Measurements from ENCODE around the gene FRMD8. TPM values are rescaled to one million over a fixed set of nuclear protein-coding genes. Genes with fewer than 3 reads are reported as not detected.
A peak's percentile ranks its signal among the peaks of the same experiment; 100 is the strongest.

The FRMD8 gene
- total RNA-seq, 5 donors from 2014 or later (not counting 1 experiment from before 2014, with no cell fraction given) = 35.6 to 79.1 (median 77.8) TPM

DNA sequence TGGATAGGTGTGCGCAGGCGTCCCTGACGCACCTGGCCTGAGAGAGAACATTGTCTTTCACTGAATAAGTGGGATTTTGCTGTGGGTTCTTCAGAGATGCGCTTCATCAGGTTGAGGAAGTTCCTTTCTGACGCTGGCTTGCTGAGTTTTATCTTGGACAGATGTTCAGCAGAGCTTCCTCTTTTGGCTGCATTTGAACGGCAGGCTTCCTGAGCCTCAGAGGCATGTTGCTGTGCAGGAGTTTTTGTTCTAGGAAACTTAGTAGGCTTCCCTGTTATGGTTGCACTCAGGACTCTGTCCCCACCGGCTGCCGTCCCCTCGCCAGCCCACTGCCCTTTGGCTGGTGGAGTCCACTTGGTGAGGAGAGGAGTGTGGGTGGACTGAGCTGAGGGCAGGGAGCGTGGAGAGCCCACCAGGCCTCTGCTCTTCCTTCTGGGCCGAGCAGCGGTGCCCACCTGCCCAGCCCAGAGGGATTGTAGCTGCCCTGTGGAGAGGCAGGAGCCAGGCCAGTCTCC lies 17.2 kb downstream of the FRMD8 start:
- H3K27ac ChIP-seq (ENCODE audit: low read length) = no peak overlapping the region
- 62% methylated on average over 10 of the region's 12 CpGs for WGBS (ENCODE audit: insufficient coverage)
- H3K36me3 Mint-ChIP-seq = peaks cover 7% of the 10 kb centered on the region
- H3K9me3 ChIP-seq = no peaks in the 10 kb centered on the region
- H3K4me1 ChIP-seq (ENCODE audit: control insufficient read depth in 1 of 2, extremely low read depth in 1 of 2, insufficient read depth in 2 of 2, low read length in 2 of 2) = peaks cover 3 to 9% of the 10 kb centered on the region in 2 experiments
- peak overlapping the region; percentile 19 to 75 for H3K27ac Mint-ChIP-seq
- H3K9me3 Mint-ChIP-seq = no peaks in the 10 kb centered on the region
- ChIA-PET CTCF (interaction anchor here in 1 of 2 donors (0.6 kb wide), 1 partner anchor 493 kb away, joined by 4 read pairs; no protein-coding TSS in a partner anchor), POLR2A (no interaction called here)
- H3K27me3 Mint-ChIP-seq = no peaks in the 10 kb centered on the region
- no peak for DNase-seq
- peaks cover 24 to 64% of the 10 kb centered on the region in 2 donors for H3K36me3 ChIP-seq (ENCODE audit: control insufficient read depth in 2 of 2, extremely low read depth in 1 of 2, insufficient read depth in 1 of 2, low read length in 1 of 2)
- H3K4me1 Mint-ChIP-seq = peaks cover 0 to 9% (median 4%) of the 10 kb centered on the region in 3 donors
- ATAC-seq (replicated peaks in 1 of 4) = peak in 2 of 4 experiments; percentile 27 to 57
- no peaks in the 10 kb centered on the region for H3K27me3 ChIP-seq (replicated peaks in 1 of 2; ENCODE audit: control insufficient read depth in 2 of 2, extremely low read depth in 1 of 2, insufficient read depth in 2 of 2, low read length in 1 of 2)
- H3K4me3 Mint-ChIP-seq = no peak overlapping the region
- H3K4me3 ChIP-seq (ENCODE audit: control insufficient read depth in 1 of 2, extremely low read depth in 1 of 2, low read length in 1 of 2) = no peak overlapping the region

DNA sequence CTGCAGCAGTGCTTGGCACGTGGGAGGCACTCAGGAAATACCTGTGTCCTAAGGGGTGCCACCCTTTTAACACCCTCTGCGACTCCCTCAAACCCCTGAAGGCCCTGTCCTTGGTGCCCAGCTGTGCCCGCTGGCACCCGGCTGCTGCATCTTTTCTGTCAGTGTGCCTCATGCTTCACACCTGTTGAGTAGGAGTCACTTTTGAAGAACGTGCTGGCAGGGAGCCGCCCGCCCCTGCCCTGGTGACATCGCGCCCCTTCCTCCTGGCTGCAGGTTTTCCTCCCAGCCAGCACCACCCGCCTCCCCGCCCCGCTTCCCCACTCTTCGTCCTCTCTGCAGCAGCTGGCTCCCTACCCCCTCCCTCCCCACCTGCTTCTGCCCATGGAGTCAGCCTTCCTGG lies 17.8 kb downstream of the FRMD8 start:
- DNase-seq = no peak
- H3K36me3 Mint-ChIP-seq = peaks cover 12% of the 10 kb centered on the region
- peaks cover 0 to 9% (median 4%) of the 10 kb centered on the region in 3 donors for H3K4me1 Mint-ChIP-seq
- Histone ChIP-seq H3K9me3 (no peaks in the 10 kb centered on the region), H3K27me3 (replicated peaks in 1 of 2; ENCODE audit: control insufficient read depth in 2 of 2, extremely low read depth in 1 of 2, insufficient read depth in 2 of 2, low read length in 1 of 2) (no peaks in the 10 kb centered on the region), H3K36me3 (ENCODE audit: control insufficient read depth in 2 of 2, extremely low read depth in 1 of 2, insufficient read depth in 1 of 2, low read length in 1 of 2) (peaks cover 23 to 67% of the 10 kb centered on the region in 2 donors), H3K4me3 (ENCODE audit: control insufficient read depth in 1 of 2, extremely low read depth in 1 of 2, low read length in 1 of 2) (no peak overlapping the region), H3K27ac (ENCODE audit: low read length) (no peak overlapping the region), H3K4me1 (ENCODE audit: control insufficient read depth in 1 of 2, extremely low read depth in 1 of 2, insufficient read depth in 2 of 2, low read length in 2 of 2) (peaks cover 3 to 9% of the 10 kb centered on the region in 2 experiments)
- CTCF ChIA-PET = no interaction called here
- POLR2A ChIA-PET = no interaction called here
- no peak for ATAC-seq (replicated peaks in 1 of 4)
- peak overlapping the region in 1 of 2 donors; percentile 39 for H3K27ac Mint-ChIP-seq
- no peak overlapping the region for H3K4me3 Mint-ChIP-seq
- no peaks in the 10 kb centered on the region for H3K27me3 Mint-ChIP-seq
- H3K9me3 Mint-ChIP-seq = no peaks in the 10 kb centered on the region
- 74% methylated on average over 13 of the region's 13 CpGs for WGBS (ENCODE audit: insufficient coverage)

DNA sequence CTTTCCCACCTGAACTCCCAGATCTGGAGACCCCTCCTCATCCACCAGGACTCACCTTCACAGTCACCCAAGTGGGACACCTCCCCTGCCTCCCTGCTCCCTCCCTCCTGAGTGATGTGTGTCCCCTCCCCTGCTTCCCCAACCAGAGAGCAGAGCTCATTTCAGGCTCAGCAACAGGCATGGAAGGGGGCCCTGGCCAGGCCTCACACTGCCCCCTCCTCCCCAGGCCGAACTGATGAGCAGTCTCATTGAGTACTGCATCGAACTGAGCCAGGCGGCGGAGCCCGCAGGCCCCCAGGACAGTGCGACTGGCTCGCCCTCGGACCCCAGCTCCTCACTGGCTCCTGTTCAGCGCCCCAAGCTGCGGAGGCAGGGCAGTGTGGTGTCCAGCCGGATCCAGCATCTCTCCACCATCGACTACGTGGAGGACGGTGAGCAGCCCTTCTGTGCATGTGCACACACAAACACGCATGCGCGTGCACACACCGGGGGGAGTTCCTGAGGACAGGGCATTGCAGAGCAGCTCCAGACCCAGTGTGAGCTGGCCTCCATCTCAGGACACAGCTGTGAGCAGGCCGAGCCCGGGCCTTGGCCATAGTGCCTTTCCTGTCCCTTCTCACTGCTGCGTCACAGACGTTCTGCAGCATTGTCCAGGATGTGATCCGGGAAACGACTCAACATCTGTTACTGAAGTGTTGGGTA lies 18.4 kb downstream of the FRMD8 start:
- H3K9me3 Mint-ChIP-seq = no peaks in the 10 kb centered on the region
- POLR2A ChIA-PET = interaction anchor here in 1 of 2 donors (0.5 kb wide), 1 partner anchor 87 kb away, joined by 3 read pairs; no protein-coding TSS in a partner anchor
- H3K27ac Mint-ChIP-seq = no peak overlapping the region
- H3K36me3 Mint-ChIP-seq = peaks cover 14% of the 10 kb centered on the region
- H3K27me3 Mint-ChIP-seq = no peaks in the 10 kb centered on the region
- Histone ChIP-seq H3K4me1 (ENCODE audit: control insufficient read depth in 1 of 2, extremely low read depth in 1 of 2, insufficient read depth in 2 of 2, low read length in 2 of 2) (peaks cover 3 to 9% of the 10 kb centered on the region in 2 experiments), H3K27ac (ENCODE audit: low read length) (no peak overlapping the region), H3K36me3 (ENCODE audit: control insufficient read depth in 2 of 2, extremely low read depth in 1 of 2, insufficient read depth in 1 of 2, low read length in 1 of 2) (peaks cover 21 to 67% of the 10 kb centered on the region in 2 donors), H3K4me3 (ENCODE audit: control insufficient read depth in 1 of 2, extremely low read depth in 1 of 2, low read length in 1 of 2) (no peak overlapping the region), H3K9me3 (no peaks in the 10 kb centered on the region), H3K27me3 (replicated peaks in 1 of 2; ENCODE audit: control insufficient read depth in 2 of 2, extremely low read depth in 1 of 2, insufficient read depth in 2 of 2, low read length in 1 of 2) (no peaks in the 10 kb centered on the region)
- CTCF ChIA-PET = no interaction called here
- H3K4me3 Mint-ChIP-seq = no peak overlapping the region
- DNase-seq (no peak), ATAC-seq (replicated peaks in 1 of 4) (no peak)
- WGBS (ENCODE audit: insufficient coverage) = 93% methylated on average over 20 of the region's 24 CpGs
- peaks cover 0 to 9% (median 4%) of the 10 kb centered on the region in 3 donors for H3K4me1 Mint-ChIP-seq

DNA sequence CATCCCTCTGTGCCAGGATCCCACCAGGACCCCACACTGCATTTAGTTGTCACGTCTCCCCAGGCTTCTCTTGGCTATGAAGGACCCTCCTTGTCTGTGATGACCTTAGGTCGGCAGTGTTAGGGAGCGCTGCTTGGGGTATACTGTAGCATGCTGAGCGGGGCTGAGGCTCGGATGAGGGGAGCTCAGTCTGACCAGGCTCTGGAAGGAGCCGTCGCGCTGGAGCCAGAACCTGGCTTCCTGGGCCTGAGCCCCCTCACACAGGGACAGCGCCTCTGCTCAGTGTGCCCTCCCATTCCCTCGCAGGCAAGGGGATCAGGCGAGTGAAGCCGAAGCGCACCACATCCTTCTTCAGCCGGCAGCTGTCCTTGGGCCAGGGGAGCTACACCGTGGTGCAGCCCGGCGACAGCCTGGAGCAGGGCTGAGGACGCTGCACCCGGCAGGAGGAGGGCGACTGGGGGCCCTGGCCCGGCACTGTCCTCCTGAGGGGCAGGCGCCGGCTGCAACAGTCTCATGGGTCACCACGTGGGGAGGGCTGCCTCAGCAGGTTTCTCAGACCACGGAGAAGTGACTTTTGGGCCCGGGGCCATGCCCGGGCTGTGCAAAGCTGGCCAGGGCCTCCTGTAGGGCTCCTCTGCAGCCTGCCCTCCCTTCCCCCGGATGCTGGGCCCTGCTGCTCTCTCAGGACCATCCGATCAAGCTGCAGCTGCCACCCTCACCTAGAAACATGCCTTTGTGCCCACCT lies 24.7 kb downstream of the FRMD8 start:
- no peak overlapping the region for H3K27ac ChIP-seq (ENCODE audit: low read length)
- ATAC-seq (replicated peaks in 1 of 4) = no peak
- peaks cover 8 to 12% (median 9%) of the 10 kb centered on the region in 3 donors for H3K4me1 Mint-ChIP-seq
- no peaks in the 10 kb centered on the region for H3K27me3 Mint-ChIP-seq
- peak in 1 of 35 experiments; percentile 1 for DNase-seq
- no peak overlapping the region for H3K4me3 Mint-ChIP-seq
- H3K4me3 ChIP-seq (ENCODE audit: control insufficient read depth in 1 of 2, extremely low read depth in 1 of 2, low read length in 1 of 2) = no peak overlapping the region
- no peak overlapping the region for H3K27ac Mint-ChIP-seq
- H3K27me3 ChIP-seq (replicated peaks in 1 of 2; ENCODE audit: control insufficient read depth in 2 of 2, extremely low read depth in 1 of 2, insufficient read depth in 2 of 2, low read length in 1 of 2) = no peaks in the 10 kb centered on the region
- H3K4me1 ChIP-seq (ENCODE audit: control insufficient read depth in 1 of 2, extremely low read depth in 1 of 2, insufficient read depth in 2 of 2, low read length in 2 of 2) = peaks cover 2 to 9% of the 10 kb centered on the region in 2 experiments
- POLR2A ChIA-PET = interaction anchor here in 1 of 2 donors (0.9 kb wide), 1 partner anchor 13 kb away, joined by 3 read pairs; no protein-coding TSS in a partner anchor
- H3K36me3 Mint-ChIP-seq = peaks cover 18% of the 10 kb centered on the region
- H3K9me3 ChIP-seq = no peaks in the 10 kb centered on the region
- peaks cover 16 to 47% of the 10 kb centered on the region in 2 donors for H3K36me3 ChIP-seq (ENCODE audit: control insufficient read depth in 2 of 2, extremely low read depth in 1 of 2, insufficient read depth in 1 of 2, low read length in 1 of 2)
- H3K9me3 Mint-ChIP-seq = no peaks in the 10 kb centered on the region
- WGBS (ENCODE audit: insufficient coverage) = 93% methylated on average over 27 of the region's 29 CpGs
- CTCF ChIA-PET = no interaction called here

DNA sequence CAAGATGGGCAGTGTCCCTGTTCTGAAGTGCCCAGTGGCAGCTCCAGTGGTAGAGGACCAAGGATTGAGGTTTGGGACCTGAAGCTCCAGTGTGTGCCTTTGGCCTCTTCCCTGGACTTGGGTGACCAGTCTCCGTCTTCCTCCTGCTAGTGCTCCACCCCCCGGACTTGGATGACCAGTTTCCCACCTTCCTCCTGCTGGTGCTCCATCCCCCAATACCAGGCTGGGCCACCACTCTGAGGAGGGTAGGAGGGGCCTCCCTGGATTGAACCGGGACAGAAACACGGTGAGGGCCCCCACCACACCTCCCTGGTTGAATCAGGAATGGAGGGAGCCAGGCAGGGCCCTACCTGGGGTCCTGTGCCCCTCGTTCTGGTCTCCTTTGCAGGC lies 25.2 kb downstream of the FRMD8 start:
- ATAC-seq (replicated peaks in 1 of 4) (no peak), DNase-seq (peak in 1 of 35 experiments; percentile 2)
- no peaks in the 10 kb centered on the region for H3K27me3 Mint-ChIP-seq
- ChIA-PET CTCF (no interaction called here), POLR2A (no interaction called here)
- peaks cover 18% of the 10 kb centered on the region for H3K36me3 Mint-ChIP-seq
- no peak overlapping the region for H3K4me3 ChIP-seq (ENCODE audit: control insufficient read depth in 1 of 2, extremely low read depth in 1 of 2, low read length in 1 of 2)
- no peak overlapping the region for H3K27ac ChIP-seq (ENCODE audit: low read length)
- peaks cover 13 to 18% (median 15%) of the 10 kb centered on the region in 3 donors for H3K4me1 Mint-ChIP-seq
- no peaks in the 10 kb centered on the region for H3K9me3 Mint-ChIP-seq
- H3K27me3 ChIP-seq (replicated peaks in 1 of 2; ENCODE audit: control insufficient read depth in 2 of 2, extremely low read depth in 1 of 2, insufficient read depth in 2 of 2, low read length in 1 of 2) = no peaks in the 10 kb centered on the region
- no CpG with 5 or more reads among the region's 5 CpGs for WGBS (ENCODE audit: insufficient coverage)
- H3K4me3 Mint-ChIP-seq = no peak overlapping the region
- no peak overlapping the region for H3K27ac Mint-ChIP-seq
- H3K4me1 ChIP-seq (ENCODE audit: control insufficient read depth in 1 of 2, extremely low read depth in 1 of 2, insufficient read depth in 2 of 2, low read length in 2 of 2) = peaks cover 5 to 15% of the 10 kb centered on the region in 2 experiments
- H3K36me3 ChIP-seq (ENCODE audit: control insufficient read depth in 2 of 2, extremely low read depth in 1 of 2, insufficient read depth in 1 of 2, low read length in 1 of 2) = peaks cover 12 to 44% of the 10 kb centered on the region in 2 donors
- H3K9me3 ChIP-seq = no peaks in the 10 kb centered on the region

Measured in T-cell (primary cell).